Epithelial cell of proximal tubule (primary cell): ENCODE data around the gene MOCS3. TPM values are rescaled to one million over a fixed set of nuclear protein-coding genes. Genes with fewer than 3 reads are reported as not detected.

Source experiments
- DNase-seq: peaks from one replicate; pipeline ENCODE4 v3.0.0-alpha.2; 2011; ENCODE audit warnings: low read depth
- H3K4me3 ChIP-seq: 2 replicates; pipeline ENCODE4 v1.5.1; 2011; ENCODE audit warnings: low read depth, mild to moderate bottlenecking, low read length
- CTCF ChIP-seq: conservative IDR thresholded peaks from 2 replicates; pipeline ENCODE4 v1.5.1; 2012; ENCODE audit warnings: low read depth, mild to moderate bottlenecking, low read length
- total RNA-seq: library from RNA; depleted of rRNA; stranded (reverse); fragments of >200 nt; gene quantifications from 2 replicates; pipeline ENCODE4 v1.2.3, GENCODE V29; 2015

Gene MOCS3
- 5.3 and 6.4 TPM in 2 replicates for total RNA-seq

GRCh38 chr20:50958615-50959542 lies at the start of gene MOCS3:
Gene MOCS3, plus strand, starts transcription at chr20:50958818. Its CDS starts 25 bp downstream, at chr20:50958843.
- peak; percentile 90 for DNase-seq
- no peak for TF ChIP-seq CTCF

DNA sequence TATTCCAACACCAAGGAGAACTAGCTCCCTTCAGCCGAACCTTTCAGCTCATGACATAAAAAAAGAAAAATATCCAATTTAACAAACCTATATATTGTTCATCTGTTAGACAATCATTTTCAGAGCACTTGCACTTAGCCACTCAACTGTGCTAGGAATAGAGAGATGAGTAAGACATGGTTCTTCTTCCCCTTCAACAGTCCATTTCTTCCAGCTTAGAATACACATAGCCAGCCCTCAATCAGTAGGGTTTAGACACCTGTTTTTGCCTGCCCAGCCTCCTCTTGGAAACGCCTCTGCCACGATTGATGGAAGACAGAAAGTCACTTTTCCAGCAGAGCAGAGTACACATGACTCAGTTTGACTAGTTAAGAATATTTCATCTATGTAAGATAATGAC lies 49.2 kb upstream of the MOCS3 start:
- TF ChIP-seq CTCF, result no peak
- DNase-seq, result no peak
- H3K4me3 ChIP-seq, result no peak overlapping the region

More at GRCh38 chr20:50958615-50959542, at the start of gene MOCS3:
- peak within 1 kb of the TSS; percentile 72 for H3K4me3 ChIP-seq

GRCh38 chr20:50911030-50911429 lies 47.6 kb upstream of the MOCS3 start:
- no peak for DNase-seq
- no peak for TF ChIP-seq CTCF
- H3K4me3 ChIP-seq, result no peak overlapping the region

- no peak for DNase-seq
- no peak overlapping the region for H3K4me3 ChIP-seq
- TF ChIP-seq CTCF, result no peak
Measured at GRCh38 chr20:50911716-50912115, 46.9 kb upstream of the MOCS3 start.

DNA sequence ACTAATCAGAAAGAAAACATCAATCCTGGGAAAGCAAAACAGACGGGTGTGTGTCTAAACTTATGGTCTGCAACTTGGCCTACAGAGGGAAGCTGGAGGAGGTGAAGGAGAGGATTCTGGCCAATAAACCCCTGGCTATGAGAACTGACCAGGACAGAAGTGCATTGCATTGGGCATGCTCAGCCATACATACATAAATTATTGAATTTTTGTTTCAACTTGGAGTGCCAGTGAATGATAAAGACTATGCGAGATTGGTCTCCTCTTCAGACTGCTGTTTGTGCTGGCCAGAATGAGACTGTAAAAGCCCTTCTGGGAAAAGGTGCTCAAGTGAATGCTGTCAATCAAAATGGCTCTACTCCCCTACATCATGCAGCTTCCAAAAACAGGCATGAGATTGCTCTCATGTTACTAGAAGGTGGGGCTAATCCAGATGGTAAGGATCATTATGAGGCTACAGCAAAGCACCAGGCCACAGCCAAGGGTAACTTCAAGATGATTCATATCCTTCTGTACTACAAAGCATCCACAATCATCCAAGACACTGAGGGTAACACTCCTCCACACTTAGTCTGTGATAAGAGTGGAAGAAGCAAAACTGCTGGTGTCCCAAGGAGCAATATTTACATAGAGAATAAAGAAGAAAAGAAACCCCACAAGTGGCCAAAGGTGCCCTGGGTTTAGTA lies 44.8 kb upstream of the MOCS3 start:
- no peak for TF ChIP-seq CTCF
- H3K4me3 ChIP-seq, result no peak overlapping the region
- DNase-seq, result no peak

GRCh38 chr20:50915424-50915823 lies 43.2 kb upstream of the MOCS3 start:
- DNase-seq, result no peak
- H3K4me3 ChIP-seq, result no peak overlapping the region
- no peak for TF ChIP-seq CTCF

DNA sequence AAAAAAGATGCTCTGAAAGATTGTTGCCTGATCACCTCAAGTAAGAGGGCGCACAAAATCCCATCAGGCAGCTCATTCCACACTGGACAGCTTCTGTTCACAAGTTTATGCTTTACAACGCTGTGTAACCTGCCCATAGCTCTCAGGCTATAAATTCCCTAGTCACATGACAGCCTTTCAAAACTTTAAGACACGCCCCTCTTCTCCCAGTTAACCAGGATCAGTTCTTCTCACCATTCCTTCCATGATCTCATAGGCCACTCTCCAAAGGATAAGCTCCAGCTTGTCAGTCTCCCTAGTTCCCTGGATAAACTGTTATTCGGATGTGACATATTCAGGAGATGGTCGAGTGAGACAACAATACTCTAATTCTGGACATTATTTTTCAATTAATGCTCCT lies 42.4 kb upstream of the MOCS3 start:
- no peak for TF ChIP-seq CTCF
- no peak overlapping the region for H3K4me3 ChIP-seq
- DNase-seq, result no peak
